Cortex of kidney (tissue), 1 donor: Measurements from ENCODE around the gene DOCK11.
"Not testable (repeated sequence)": the region's sequence is repeated elsewhere in the genome, so short reads cannot be mapped to it uniquely, and the experiment has no call there.

Experiments
- DNase-seq: peaks from one replicate; lab custom pipeline; 2025; lab: John Stamatoyannopoulos, UW

Gene DOCK11

DNA sequence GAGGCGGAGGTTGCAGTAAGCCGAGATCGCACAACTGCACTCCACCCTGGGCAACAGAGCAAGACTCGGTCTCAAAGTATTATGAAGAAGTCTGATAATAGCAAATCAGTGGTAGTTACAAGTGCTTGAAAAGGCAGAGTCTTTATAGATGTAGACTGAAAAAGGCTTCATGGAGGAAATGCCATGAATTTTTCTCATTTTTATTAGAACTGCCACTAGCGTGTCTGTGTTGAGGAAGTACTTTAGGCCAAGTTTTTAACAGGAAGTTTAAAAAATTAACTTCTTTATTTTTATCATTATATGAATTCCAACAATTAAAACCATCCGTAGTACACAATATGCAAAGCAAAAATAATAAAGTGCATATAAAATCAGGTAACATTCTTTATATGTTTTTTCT, 199.0 kb downstream of the DOCK11 start:
- DNase-seq, result no peak

DNA sequence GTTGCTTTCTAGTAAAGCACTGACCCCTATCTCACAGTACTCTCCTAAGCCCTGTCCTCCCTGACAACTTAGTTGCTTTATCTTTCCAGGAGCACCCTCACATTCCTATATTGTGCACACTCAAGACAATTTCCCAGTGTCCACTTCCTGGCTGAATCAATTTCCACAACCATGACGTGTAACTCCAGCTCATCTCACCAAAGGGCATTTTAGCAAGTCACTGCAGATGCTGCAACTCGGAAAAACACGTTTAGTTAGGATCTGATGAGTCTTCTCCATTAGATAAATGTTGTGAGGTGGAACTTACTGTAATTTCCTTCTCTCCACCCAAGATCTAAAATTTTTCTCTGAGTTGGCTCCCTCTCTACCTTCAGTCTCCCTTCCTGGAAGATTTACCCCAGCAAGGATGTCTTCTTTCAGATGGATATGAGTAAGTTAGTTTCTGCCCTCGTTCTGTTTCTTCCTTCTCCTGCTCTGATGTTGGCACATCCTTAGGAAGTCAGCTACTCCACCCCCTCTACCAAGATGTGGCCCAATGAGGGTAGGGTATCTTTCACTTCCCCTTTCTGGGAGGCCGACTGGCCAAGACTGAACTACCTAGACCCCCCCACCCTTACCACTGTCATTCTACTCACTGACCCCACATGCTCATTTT, 203.0 kb downstream of the DOCK11 start:
- DNase-seq, result no peak

GRCh38 chrX:118702741-118703140, 207.1 kb downstream of the DOCK11 start:
- DNase-seq, result no peak

GRCh38 chrX:118706681-118707080, 211.1 kb downstream of the DOCK11 start:
- no peak for DNase-seq

DNA sequence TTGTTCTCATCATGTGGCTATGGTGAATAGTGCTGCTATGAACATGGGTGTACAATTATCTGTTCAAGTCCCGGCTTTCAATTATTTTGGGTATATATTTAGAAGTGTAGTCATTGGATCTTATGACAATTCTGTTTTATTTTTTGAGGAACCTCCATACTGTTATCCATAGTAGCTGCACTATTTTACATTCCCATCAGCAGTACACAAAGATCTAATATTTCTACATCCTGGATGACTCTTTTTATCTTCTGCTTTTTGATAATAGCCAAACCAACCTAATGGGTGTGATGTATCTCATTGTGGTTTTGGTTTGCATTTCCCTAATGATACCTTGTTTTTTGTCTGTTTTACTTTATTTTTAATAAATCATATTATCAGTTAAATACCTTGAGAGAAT, 218.9 kb downstream of the DOCK11 start:
- DNase-seq, result no peak

GRCh38 chrX:118715917-118716316, 220.3 kb downstream of the DOCK11 start:
- not testable (repeated sequence) for DNase-seq

DNA sequence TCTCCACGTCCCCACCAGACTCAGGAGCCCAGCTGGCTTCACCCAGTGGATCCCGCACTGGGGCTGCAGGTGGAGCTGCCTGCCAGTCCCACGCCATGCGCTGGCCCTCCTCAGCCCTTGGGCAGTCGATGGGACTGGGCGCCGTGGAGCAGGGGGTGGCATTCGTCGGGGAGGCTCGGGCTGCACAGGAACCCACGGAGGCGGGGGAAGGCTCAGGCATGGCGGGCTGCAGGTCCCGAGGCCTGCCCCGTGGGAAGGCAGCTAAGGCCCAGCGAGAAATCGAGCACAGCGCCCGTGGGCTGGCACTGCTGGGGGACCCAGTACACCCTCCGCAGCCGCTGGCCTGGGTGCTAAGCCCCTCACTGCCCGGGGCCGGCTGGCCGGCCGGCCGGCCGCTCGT, 221.2 kb downstream of the DOCK11 start:
- DNase-seq, result not testable (repeated sequence)

GRCh38 chrX:118717678-118718391, 222.2 kb downstream of the DOCK11 start:
- no peak for DNase-seq

- DNase-seq, result no peak
These were observed 223.1 kb downstream of the DOCK11 start for GRCh38 chrX:118718737-118719136.

- DNase-seq, result no peak
These were observed 224.6 kb downstream of the DOCK11 start for GRCh38 chrX:118720058-118720707.

- no peak for DNase-seq
These were observed 227.8 kb downstream of the DOCK11 start for GRCh38 chrX:118723376-118723775.

GRCh38 chrX:118724365-118724764, 228.8 kb downstream of the DOCK11 start:
- no peak for DNase-seq

DNA sequence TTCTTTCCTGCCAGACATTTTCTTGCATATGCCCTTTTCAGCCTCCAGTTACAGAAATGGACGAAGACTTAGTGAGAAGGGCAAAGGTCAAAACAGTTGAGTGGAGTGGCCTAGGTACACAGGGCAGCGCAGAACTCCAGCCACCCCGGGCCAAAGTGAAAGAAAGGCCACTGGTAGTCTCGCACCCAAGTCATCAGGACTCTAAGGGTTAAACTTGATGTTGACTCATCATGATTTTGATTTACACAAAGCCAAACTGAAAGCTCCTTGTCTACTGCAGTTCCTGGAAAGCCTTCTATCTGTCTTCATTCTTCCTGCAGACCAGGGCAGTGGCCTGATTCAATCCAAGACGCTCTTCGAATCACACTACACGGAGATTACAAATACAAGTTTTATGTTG, 229.2 kb downstream of the DOCK11 start:
- no peak for DNase-seq

- no peak for DNase-seq
These were observed 230.8 kb downstream of the DOCK11 start for GRCh38 chrX:118726396-118726795.

DNA sequence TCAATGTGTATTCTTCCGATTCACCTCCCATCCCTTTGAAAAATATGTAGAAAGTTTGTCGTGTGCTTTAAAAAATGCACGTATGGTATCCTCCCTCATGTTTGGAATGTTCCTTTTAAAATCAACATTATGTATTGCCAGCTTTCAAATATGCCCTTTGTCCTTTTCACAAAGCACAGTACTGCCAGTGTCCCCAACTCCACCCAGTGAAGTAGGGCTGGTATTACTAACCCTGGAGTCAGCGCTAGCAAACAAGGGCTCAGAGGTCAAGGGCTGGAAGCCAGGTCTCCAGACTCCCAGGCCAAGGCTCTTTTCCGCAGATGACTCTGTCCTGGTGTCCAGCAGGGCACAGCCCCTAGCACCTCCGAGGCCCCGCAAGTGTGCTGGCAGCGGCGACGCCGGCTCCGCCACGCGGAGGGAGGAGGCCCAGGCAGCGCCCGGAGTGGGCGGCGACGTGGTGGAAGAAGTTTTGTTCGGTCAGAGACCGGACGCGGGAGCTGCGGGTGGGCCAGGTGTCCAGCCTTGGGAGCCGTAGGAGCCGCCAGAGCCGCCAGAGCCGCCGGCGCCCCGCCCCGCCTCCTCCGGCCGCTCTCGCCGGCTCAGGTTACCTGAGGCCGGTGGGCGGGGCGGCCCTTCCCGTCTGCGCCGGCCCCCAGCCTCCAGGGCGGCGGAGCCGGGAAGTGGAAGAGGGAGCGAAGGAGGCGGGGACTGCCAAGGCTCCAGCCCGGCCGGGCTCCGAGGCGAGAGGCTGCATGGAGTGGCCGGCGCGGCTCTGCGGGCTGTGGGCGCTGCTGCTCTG, 231.5 kb downstream of the DOCK11 start, which contains the start of gene IL13RA1:
Gene IL13RA1, plus strand, starts transcription at position 720 of the 799 bp plus-strand sequence. Its CDS starts 33 bp downstream, at position 753.
- DNase-seq, result peak; percentile 35

GRCh38 chrX:118727686-118728339, 232.2 kb downstream of the DOCK11 start:
- DNase-seq, result no peak

- DNase-seq, result no peak
These were observed 233.5 kb downstream of the DOCK11 start for GRCh38 chrX:118729042-118729652.

DNA sequence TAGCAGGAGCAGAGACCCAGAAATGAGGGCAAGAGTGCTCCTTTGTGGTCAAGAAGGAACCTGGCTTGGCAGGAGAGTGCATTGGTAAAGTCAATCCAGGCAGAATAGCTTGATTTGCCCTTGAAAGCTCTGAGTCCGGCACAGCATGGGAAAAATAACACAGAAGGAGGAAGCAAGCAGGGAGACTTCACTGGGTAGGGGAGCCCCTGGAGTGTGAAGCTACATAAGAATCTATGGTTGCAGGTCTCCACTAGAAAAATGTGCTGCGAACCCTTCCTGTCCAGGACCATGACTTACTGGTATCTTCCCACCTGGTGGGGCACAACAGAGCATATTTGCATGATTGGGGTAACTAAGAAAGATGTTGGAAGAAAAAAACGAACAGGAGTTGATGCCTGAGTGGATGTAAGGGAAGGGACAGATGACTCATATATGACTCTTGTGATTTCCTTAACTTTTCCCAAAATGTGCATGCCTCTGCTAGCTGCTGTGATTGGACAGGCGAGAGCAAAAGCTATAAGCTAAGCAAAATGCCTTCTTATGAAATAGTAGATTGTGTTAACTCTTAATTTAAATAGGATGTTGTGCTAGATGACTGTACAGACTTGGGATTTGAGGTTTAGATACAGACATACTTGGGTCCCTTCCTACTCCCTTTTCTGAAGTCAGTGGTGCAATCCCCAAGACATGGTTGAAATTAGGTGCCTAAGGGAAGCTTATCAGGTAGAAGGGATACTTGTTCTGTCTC, 235.1 kb downstream of the DOCK11 start:
- DNase-seq, result no peak

GRCh38 chrX:118732551-118732950, 236.9 kb downstream of the DOCK11 start:
- not testable (repeated sequence) for DNase-seq

DNA sequence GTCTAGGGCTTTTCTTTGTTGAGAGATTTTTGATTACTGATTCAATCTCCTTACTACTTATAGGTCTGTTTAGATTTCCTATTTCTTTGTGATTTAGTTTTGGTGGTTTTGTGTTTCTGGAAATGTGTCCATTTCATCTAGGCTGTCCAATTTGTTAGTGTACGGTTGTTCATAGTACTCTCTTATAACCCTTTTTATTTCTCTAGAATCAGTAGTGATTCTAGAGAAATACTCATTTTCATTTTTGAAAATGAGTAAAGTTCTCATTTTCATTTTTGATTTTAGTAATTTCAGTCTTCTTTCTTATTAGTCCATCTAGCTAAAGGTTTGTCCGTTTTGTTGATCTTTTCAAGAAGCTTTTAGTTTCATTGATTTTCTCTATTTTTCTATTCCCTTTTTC, 239.3 kb downstream of the DOCK11 start:
- no peak for DNase-seq
